Ovary (tissue), 9 donors: ENCODE results near the gene CDK3. TPM values are rescaled to one million over a fixed set of nuclear protein-coding genes. Genes with fewer than 3 reads are reported as not detected.

Source experiments
- DNase-seq, 5 donors: peaks; one replicate each; pipeline ENCODE4 v3.0.0-alpha.2; 2019 to 2020
- H3K27ac ChIP-seq, 2 donors: fragments of 200-600 bp; one replicate each; pipeline versions ENCODE4 v1.5.1 to v1.8.0; 2019 to 2022
- H3K27me3 ChIP-seq: fragments of 200-600 bp; one replicate; pipeline ENCODE4 v1.8.0; 2022
- H3K36me3 ChIP-seq: fragments of 200-600 bp; sonication (generic); one replicate; pipeline ENCODE4 v1.5.1; 2019
- H3K4me1 ChIP-seq: one replicate; pipeline ENCODE4 v1.8.1; 2013; ENCODE audit warnings: mild to moderate bottlenecking, moderate library complexity; ENCODE audit not compliant: insufficient read depth
- H3K4me3 ChIP-seq: fragments of 200-600 bp; sonication (generic); one replicate; pipeline ENCODE4 v1.5.1; 2017
- H3K9me3 ChIP-seq, 2 donors: fragments of 200-600 bp in 1 of 2; sonication (generic) in 1 of 2; one replicate each; pipeline versions ENCODE4 v1.5.1 to v1.8.1; 2013 to 2019; ENCODE audit warnings: mild to moderate bottlenecking in 1 of 2, moderate library complexity in 1 of 2
- EP300 ChIP-seq: sonication (generic); formaldehyde crosslinking; IDR thresholded peaks from one replicate; pipeline ENCODE4 v1.6.1; 2017; ENCODE audit warnings: antibody characterized with exemption
- POLR2A ChIP-seq: fragments of 450-650 bp; IDR thresholded peaks from one replicate; pipeline ENCODE4 v1.6.1; 2017; ENCODE audit warnings: antibody characterized with exemption, mild to moderate bottlenecking, moderate library complexity
- WGBS, 3 donors: extraction: QIAGEN DNeasy Blood & Tissue Kit in 1 of 3; methylation state at CpG; one replicate each; pipeline versions ENCODE4 v1.1.5 to v1.1.7; 2013 to 2017; 5-methylcytosine and 5-hydroxymethylcytosine counted together
- intact Hi-C, 4 donors: fragments of 100-400 bp; cut with DNase I; formaldehyde crosslinking; loops; one replicate each; pipeline versions ENCODE4 v1.11.0 to v1.15.1; 2022 to 2023
- polyA plus RNA-seq, 2 donors: library from polyadenylated mRNA; stranded (reverse); fragments of 200-250 nt in 1 of 2; fragments of 350-450 nt in 1 of 2; fragmentation: Illumina TruSeq in 1 of 2; extraction: RNeasy Lipid Tissue Mini Kit (QIAGEN cat#74804) in 1 of 2; gene quantifications; one replicate each; pipeline ENCODE4 v1.2.3, GENCODE V29; 2013 to 2014
- total RNA-seq, 7 donors: library from RNA; depleted of rRNA in 2 of 7; stranded (reverse); fragments of >200 nt in 2 of 7; fragmentation: NEBNext Ultra II Directional in 3 of 7; extraction: Animal tissue kit (Norgen Biotek cat#: 25700) in 3 of 7; gene quantifications; one replicate each; pipeline versions ENCODE4 v1.1.0 to v1.2.4, GENCODE V29; 2016 to 2023
- TF ChIP-seq, protein P1 (sequence below), 3 donors: fragments of 450-650 bp in 2 of 3; fragments of 200-600 bp in 1 of 3; IDR thresholded peaks; one replicate each; pipeline versions ENCODE4 v1.5.1 to v1.8.0; 2016 to 2022; ENCODE audit warnings: antibody characterized with exemption in 3 of 3, mild to moderate bottlenecking in 1 of 3
- donor health status: DM: no; HTN: no; CAD: no; lungs with moderate emphysema.
- donor health status: DM: no; HTN: no; CAD: no.
- donor health status: Bipolar disorder and iron deficiency.
- donor health status: DM: yes; HTN: yes; CAD: no.
- donor health status: DM: no; HTN: no; CAD: no.
- donor health status: DM: yes; HTN: yes; CAD: no.

Gene CDK3
- total and polyA plus RNA-seq, 9 donors: 1.3 to 10.8 (median 5.5) TPM

DNA sequence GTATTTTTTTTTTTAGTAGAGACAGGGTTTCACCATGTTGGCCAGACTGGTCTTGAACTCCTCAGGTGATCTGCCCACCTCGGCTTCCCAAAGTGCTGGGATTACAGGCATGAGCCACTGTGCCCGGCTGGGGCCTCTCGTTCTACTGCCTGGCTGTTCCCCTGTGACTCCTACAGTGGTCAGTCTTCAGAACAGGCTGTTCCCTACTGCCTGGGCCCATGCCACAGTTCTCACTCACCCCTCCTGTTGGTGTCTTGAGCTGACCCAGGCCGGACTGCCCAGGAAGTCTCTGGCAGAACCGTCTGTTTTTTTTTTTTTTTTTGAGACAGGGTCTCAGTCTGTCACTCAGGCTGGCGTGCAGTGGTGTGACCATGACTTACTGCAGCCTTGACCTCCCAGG, 3.3 kb downstream of the CDK3 start:
- H3K4me3 ChIP-seq: no peak overlapping the region
- H3K36me3 ChIP-seq: no peaks in the 10 kb centered on the region
- WGBS, 3 donors: 47 to 76% (median 56%) methylated on average over 6 of the region's 6 CpGs
- peak in 1 of 5 donors; percentile 70 for DNase-seq
- intact Hi-C loops: loop anchor here in 2 of 4 donors (2.0 to 5.0 kb wide), 2 partner anchors 92 to 99 kb away; partner anchors contain the start of gene MRPL38 (in 1 of the 2)
- H3K4me1 ChIP-seq: peaks cover 15% of the 10 kb centered on the region
- H3K27ac ChIP-seq: peak overlapping the region in 1 of 2 donors; percentile 29
- H3K9me3 ChIP-seq: no peaks in the 10 kb centered on the region
- no peak for TF ChIP-seq EP300
- TF ChIP-seq, protein P1, sequence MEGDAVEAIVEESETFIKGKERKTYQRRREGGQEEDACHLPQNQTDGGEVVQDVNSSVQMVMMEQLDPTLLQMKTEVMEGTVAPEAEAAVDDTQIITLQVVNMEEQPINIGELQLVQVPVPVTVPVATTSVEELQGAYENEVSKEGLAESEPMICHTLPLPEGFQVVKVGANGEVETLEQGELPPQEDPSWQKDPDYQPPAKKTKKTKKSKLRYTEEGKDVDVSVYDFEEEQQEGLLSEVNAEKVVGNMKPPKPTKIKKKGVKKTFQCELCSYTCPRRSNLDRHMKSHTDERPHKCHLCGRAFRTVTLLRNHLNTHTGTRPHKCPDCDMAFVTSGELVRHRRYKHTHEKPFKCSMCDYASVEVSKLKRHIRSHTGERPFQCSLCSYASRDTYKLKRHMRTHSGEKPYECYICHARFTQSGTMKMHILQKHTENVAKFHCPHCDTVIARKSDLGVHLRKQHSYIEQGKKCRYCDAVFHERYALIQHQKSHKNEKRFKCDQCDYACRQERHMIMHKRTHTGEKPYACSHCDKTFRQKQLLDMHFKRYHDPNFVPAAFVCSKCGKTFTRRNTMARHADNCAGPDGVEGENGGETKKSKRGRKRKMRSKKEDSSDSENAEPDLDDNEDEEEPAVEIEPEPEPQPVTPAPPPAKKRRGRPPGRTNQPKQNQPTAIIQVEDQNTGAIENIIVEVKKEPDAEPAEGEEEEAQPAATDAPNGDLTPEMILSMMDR (IDR thresholded peaks at IDR 0.05): no peak
- TF ChIP-seq POLR2A: no peak
- H3K27me3 ChIP-seq: no peaks in the 10 kb centered on the region

DNA sequence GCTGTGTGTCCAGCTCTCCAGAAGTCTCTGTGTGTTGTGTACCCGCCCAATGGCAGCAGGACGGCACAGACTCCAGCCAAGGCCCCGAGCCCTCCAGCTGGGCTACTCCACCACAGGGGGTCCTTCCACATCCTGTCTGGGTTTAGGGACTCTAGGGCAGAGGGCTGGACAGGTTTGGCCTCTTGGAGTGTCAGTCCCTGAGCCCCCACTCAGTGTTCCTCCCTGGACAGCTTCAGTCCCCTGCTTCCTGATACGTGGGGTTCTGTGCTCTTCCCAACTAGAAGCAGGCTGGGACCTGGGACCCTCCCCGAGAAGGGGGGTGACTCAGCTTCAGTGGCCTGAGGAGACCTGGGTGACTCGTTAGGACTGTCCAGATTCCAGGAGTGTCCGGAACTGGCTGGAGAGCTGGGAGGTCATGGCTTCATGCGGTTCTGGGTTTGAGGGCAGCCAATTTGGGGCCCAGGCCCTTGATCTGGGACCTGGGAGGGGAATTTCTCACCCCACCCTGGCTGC, 4.2 kb downstream of the CDK3 start:
- Histone ChIP-seq H3K36me3 (no peaks in the 10 kb centered on the region), H3K27ac (peak overlapping the region; percentile 37 to 76), H3K9me3 (no peaks in the 10 kb centered on the region), H3K4me3 (no peak overlapping the region), H3K4me1 (peaks cover 15% of the 10 kb centered on the region), H3K27me3 (no peaks in the 10 kb centered on the region)
- TF ChIP-seq, protein P1 (IDR thresholded peaks at IDR 0.05): no peak
- TF ChIP-seq EP300 (no peak), POLR2A (no peak)
- intact Hi-C loops: loop anchor here in 3 of 4 donors (2.0 to 5.0 kb wide), 3 partner anchors 93 to 103 kb away; partner anchors contain the start of gene MRPL38 (in 2 of the 3)
- 28 to 48% (median 29%) methylated on average over 8 of the region's 8 CpGs for WGBS, 3 donors
- peak in 1 of 5 donors; percentile 44 for DNase-seq

DNA sequence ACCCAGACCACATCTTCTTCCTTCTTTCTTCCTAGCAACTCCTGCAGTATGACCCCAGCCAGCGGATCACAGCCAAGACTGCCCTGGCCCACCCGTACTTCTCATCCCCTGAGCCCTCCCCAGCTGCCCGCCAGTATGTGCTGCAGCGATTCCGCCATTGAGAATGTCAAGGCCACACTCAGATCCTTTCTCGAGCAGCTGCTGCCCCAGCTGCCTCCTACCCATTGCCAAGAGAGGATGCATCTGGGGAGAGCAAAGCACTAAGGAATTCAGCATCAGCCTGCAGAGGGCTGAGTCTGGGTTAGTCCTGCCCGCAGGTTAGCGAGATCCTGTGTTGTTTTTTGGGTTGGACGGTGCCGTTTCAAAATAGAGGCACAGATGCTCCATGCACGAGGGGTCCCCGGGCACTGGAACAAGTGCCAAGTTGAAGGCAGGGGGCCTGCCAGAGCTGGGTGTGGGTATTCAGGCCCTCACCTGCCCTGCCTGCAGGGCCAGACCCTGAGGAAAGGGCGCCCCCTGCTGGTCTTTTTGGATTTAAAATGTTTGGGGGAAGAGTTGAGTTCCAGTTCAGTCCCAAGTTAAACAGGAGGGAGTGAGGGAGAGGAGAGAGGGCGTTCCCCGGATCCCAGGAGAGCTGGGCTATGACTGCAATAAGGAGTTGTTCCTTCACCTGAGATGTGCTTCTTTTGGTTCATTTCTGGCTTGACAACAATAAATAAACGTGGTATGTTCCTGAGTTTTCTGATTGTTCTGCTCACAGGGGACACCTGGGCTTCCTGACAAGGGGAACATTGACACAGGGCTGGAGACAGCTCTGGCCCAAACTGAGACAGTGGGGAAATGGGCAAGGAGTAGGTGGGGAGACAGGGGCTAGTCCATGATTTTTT, 4.9 kb downstream of the CDK3 start:
- DNase-seq: peak; percentile 87 to 91 (median 89)
- H3K4me1 ChIP-seq: peaks cover 15% of the 10 kb centered on the region
- WGBS, 3 donors: 5 to 19% (median 10%) methylated on average over 13 to 16 of the region's 16 CpGs
- intact Hi-C loops: loop anchor here in 3 of 4 donors (2.0 to 5.0 kb wide), 3 partner anchors 99 to 103 kb away; partner anchors contain the start of gene MRPL38 (in 2 of the 3)
- no peaks in the 10 kb centered on the region for H3K27me3 ChIP-seq
- no peaks in the 10 kb centered on the region for H3K9me3 ChIP-seq
- H3K4me3 ChIP-seq: no peak overlapping the region
- TF ChIP-seq POLR2A: no peak
- TF ChIP-seq, protein P1 (IDR thresholded peaks at IDR 0.05): peak; percentile 81 to 93 (median 92)
- TF ChIP-seq EP300: no peak
- H3K27ac ChIP-seq: peak overlapping the region in 1 of 2 donors; percentile 76
- H3K36me3 ChIP-seq: no peaks in the 10 kb centered on the region

DNA sequence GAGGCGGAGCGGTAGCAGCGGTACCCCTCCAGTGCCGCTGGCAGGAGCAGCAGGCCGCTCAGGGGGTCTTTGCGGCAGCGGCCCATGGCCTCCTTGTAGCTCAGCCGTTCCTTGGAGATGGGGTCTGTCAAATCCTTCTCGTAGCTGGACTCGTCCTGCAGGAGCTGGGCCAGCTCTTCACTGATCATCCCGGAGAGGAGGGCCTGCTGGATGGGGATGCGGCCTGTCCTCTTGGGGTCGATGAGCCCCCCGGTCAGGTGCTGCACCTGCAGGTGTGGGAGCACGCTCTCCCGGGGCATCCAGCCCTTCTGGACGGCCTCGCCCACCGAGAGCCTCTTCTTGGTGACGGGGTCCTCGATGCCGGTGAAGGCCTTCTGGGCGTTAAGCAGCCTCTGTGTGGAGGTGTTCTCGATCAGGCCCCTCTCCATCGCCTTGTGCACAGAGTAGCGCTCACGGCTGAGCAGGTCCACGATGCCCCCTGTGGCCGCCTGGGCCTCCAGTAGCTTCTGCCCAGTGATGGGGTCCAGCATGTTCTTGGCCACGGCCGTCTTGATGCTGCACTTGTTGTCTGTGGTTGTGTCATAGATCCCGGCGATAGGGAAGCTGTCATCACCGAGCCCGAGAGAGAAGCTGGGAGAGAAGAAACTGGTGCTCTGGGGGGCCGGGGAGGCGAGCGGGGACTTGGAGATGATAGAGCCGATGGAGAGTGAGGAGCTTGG, 6.6 kb downstream of the CDK3 start:
- H3K27ac ChIP-seq: no peak overlapping the region
- no peak overlapping the region for H3K4me3 ChIP-seq
- H3K36me3 ChIP-seq: no peaks in the 10 kb centered on the region
- H3K9me3 ChIP-seq: no peaks in the 10 kb centered on the region
- 91 to 93% (median 92%) methylated on average over 39 of the region's 39 CpGs for WGBS, 3 donors
- intact Hi-C loops: loop anchor here in 2 of 4 donors (2.0 to 5.0 kb wide), 2 partner anchors 100 to 105 kb away; partner anchors contain the start of gene MRPL38 (in 1 of the 2)
- TF ChIP-seq POLR2A (no peak), EP300 (no peak)
- TF ChIP-seq, protein P1 (IDR thresholded peaks at IDR 0.05): no peak
- no peaks in the 10 kb centered on the region for H3K27me3 ChIP-seq
- peaks cover 15% of the 10 kb centered on the region for H3K4me1 ChIP-seq
- no peak for DNase-seq
